Measurements from ENCODE around the gene MYO18A. TPM values are rescaled to one million over a fixed set of nuclear protein-coding genes. Genes with fewer than 3 reads are reported as not detected.

MYO18A gene
- total RNA-seq, 2 experiments from 2014 or later = 23.8 to 25.0 TPM

DNA sequence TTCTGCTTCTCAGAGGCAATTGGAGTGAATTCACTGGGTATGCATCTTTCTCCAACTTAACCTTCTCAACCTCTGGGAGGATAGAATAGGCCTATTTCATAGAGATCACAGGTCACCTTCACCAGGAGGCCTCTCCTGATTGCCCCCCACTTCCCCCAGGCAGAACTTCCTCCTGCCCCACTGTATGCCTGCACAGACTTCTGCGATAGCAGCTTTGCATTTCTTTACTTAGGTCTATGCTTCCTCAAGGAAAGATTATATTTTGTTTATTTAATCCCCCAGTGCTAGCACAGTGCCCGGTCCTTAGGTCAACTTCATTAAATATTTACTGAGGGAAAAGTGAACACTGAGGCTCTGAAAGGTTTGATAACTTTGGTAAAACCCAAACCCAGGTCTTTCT, 19.9 kb downstream of the MYO18A start:
- no peak for DNase-seq
- H3K36me3 Mint-ChIP-seq (ENCODE audit: low read depth) = no peaks in the 10 kb centered on the region
- no peak overlapping the region for H3K27ac Mint-ChIP-seq
- peaks cover 9% of the 10 kb centered on the region for H3K4me1 Mint-ChIP-seq (ENCODE audit: low read depth)
- intact Hi-C loops (cut with micrococcal nuclease) = no loop called here
- H3K9me3 Mint-ChIP-seq = no peaks in the 10 kb centered on the region
- no peaks in the 10 kb centered on the region for H3K27me3 Mint-ChIP-seq (ENCODE audit: low read depth)
- H3K4me3 Mint-ChIP-seq = no peak overlapping the region
- CTCF ChIA-PET = no interaction called here

DNA sequence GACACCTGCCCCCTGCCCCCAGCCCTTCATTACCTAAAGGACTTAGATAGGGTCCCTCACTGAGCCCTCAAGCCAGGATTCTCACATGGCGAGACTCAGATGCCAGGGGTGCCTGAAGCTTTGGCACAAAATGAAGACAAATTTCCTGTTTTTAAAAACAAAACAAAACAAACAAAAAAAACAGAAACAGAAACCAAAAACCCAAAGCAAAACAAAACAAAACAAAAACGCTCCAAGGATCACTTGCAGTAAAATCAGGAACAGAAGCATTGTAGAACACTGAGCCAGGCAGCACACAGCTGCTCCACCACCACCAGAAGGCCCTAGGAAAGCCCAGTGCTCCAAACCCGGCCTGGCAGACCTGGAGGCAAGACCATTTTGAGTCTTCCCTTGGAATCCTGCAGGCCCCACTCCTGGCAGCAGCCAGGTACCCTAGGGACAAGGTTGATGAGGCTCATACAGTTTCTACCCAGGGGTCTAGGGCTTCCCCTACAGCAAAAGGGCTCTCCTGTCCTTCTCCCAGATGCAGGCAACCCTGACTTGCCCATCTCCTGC, 20.8 kb downstream of the MYO18A start:
- H3K4me3 Mint-ChIP-seq = no peak overlapping the region
- no peaks in the 10 kb centered on the region for H3K27me3 Mint-ChIP-seq (ENCODE audit: low read depth)

DNA sequence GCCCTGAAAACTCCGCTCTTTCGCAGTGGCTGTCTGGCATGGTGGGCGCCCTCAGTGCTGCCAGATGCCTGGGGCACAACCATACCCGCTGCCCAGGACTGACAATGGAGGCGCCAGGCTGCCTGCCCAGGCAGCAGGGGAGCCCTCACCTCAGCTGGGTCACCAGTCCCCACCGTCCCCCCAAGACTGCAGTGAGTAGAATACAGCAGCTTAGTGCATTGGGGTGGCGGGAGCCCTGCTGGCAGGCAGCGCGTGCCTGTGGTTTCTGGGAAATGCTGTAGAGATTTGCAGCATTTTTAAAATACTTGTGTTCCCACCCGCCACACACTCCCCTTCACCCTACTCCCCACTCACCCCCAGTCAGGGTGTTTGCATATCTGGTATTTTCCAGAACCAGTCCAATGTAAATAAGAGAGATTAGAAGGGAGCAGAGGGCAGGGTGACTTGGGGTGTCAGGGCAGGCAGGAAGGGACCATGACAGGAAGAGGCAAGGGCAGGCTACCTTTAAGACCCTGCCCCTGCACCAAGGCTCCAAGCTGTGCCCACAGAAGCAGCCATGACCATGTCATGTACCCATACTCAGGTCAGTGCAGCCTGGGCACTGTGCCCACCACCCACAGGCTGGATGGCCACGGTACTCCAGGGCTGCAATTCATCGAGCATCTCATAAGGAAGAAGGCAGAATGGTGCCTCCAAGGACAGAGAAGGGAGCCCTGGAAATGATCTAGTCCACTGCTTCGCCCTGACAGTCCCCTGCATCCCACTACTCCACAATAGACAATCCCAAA, 21.5 kb downstream of the MYO18A start:
- Mint-ChIP-seq H3K4me1 (ENCODE audit: low read depth) (peaks cover 18% of the 10 kb centered on the region), H3K36me3 (ENCODE audit: low read depth) (no peaks in the 10 kb centered on the region), H3K27me3 (ENCODE audit: low read depth) (no peaks in the 10 kb centered on the region), H3K9me3 (no peaks in the 10 kb centered on the region), H3K27ac (no peak overlapping the region), H3K4me3 (no peak overlapping the region)
- CTCF ChIA-PET = no interaction called here
- intact Hi-C loops (cut with micrococcal nuclease) = no loop called here
- DNase-seq = no peak

More for the DNA sequence above, 20.8 kb downstream of the MYO18A start:
- H3K9me3 Mint-ChIP-seq = no peaks in the 10 kb centered on the region
- no peaks in the 10 kb centered on the region for H3K36me3 Mint-ChIP-seq (ENCODE audit: low read depth)
- no peak for DNase-seq
- intact Hi-C loops (cut with micrococcal nuclease) = no loop called here
- CTCF ChIA-PET = no interaction called here
- H3K27ac Mint-ChIP-seq = peak overlapping the region; percentile 17
- peaks cover 18% of the 10 kb centered on the region for H3K4me1 Mint-ChIP-seq (ENCODE audit: low read depth)

DNA sequence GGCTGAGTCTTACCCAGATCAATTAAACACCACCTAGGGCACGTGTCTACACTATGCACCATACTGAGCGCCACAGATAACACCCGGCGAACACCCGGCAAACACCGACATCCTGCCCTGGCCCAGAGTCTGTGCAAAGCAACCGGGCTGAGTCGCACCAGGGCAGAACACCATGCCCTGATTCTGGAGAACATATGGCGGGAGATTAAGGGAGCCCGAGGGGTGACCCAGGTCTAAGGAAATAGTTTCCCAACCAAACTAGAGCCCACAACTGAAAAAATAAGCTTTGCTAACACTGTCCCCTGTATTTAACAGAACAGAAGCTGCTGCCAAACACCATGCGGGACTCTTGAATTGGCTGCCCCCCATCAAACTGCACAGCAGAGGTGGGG, 22.1 kb downstream of the MYO18A start:
- Mint-ChIP-seq H3K36me3 (ENCODE audit: low read depth) (no peaks in the 10 kb centered on the region), H3K9me3 (no peaks in the 10 kb centered on the region), H3K4me3 (no peak overlapping the region), H3K4me1 (ENCODE audit: low read depth) (peaks cover 18% of the 10 kb centered on the region), H3K27ac (no peak overlapping the region), H3K27me3 (ENCODE audit: low read depth) (no peaks in the 10 kb centered on the region)
- DNase-seq = no peak
- CTCF ChIA-PET = no interaction called here
- intact Hi-C loops (cut with micrococcal nuclease) = no loop called here

DNA sequence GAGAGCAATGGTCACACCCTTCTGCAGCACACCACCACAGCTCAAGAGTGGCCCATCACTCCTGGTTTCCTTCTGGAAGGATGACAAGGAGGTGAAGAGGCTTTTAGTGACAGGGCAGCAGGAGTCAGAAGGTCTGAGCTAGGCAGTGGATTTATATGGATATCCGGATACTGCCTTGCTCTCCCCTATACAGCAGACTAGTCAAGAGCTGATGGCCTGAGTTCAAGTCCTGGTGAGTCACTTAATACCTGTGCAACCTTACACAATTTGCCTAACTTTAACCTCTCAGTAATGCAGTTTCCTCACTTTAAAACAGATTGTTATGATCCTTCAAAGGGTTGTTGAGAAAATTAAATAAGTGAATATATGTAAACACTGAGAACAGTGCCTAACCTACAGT, 22.9 kb downstream of the MYO18A start:
- no peaks in the 10 kb centered on the region for H3K9me3 Mint-ChIP-seq
- no peak overlapping the region for H3K4me3 Mint-ChIP-seq
- CTCF ChIA-PET = interaction anchor here (1.3 to 1.9 kb wide), 2 partner anchors 23 to 33 kb away, joined by 4 to 5 read pairs; partner anchors contain the start of gene MYO18A
- peaks cover 18% of the 10 kb centered on the region for H3K4me1 Mint-ChIP-seq (ENCODE audit: low read depth)
- no peaks in the 10 kb centered on the region for H3K27me3 Mint-ChIP-seq (ENCODE audit: low read depth)
- DNase-seq = no peak
- intact Hi-C loops (cut with micrococcal nuclease) = no loop called here
- H3K36me3 Mint-ChIP-seq (ENCODE audit: low read depth) = no peaks in the 10 kb centered on the region
- no peak overlapping the region for H3K27ac Mint-ChIP-seq

DNA sequence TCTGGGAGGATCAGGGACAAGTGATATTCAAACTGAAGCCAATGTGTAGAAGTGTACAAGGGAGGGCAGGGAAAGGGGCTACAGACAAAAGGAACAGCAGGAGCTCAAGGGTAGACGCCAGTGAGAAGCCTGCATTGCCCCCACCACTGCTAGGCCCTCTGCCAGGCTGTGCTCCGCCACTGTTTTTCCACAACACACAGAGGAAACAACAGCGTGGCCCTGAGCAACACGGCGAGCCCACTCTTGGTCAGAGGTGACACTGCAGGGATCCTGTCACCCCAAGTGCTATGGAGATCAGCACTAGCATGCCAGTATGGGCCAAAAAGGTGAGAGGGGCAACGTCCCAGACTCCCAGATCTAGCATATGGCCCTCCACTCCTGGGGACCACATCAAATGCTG, 23.4 kb downstream of the MYO18A start:
- CTCF ChIA-PET = interaction anchor here (1.3 to 1.9 kb wide), 2 partner anchors 23 to 33 kb away, joined by 4 to 5 read pairs; partner anchors contain the start of gene MYO18A
- DNase-seq = no peak
- no peaks in the 10 kb centered on the region for H3K9me3 Mint-ChIP-seq
- H3K4me3 Mint-ChIP-seq = no peak overlapping the region
- intact Hi-C loops (cut with micrococcal nuclease) = no loop called here
- H3K36me3 Mint-ChIP-seq (ENCODE audit: low read depth) = no peaks in the 10 kb centered on the region
- no peak overlapping the region for H3K27ac Mint-ChIP-seq
- peaks cover 18% of the 10 kb centered on the region for H3K4me1 Mint-ChIP-seq (ENCODE audit: low read depth)
- no peaks in the 10 kb centered on the region for H3K27me3 Mint-ChIP-seq (ENCODE audit: low read depth)

DNA sequence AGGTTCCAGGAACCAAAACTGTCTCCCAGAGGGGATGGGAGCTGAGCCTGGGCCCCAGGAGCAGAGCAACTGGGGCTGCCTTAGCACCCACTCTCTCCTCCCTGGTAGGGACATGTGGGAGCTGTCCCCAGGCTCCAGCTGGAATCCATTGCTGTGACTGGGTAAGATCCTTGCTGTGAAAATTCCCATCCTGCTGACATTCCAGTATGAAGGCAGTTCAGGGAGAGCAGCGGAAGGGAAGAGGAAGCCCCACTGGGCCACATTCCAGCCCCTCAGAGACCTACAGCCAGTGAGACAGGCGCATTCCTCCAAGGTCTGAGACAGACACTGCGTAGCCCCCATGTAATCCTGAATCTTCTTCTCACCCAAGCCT, 24.2 kb downstream of the MYO18A start:
- no peak overlapping the region for H3K27ac Mint-ChIP-seq
- no peaks in the 10 kb centered on the region for H3K36me3 Mint-ChIP-seq (ENCODE audit: low read depth)
- no peak for DNase-seq
- no peak overlapping the region for H3K4me3 Mint-ChIP-seq
- CTCF ChIA-PET = interaction anchor here (0.8 to 1.9 kb wide), 6 partner anchors 8 to 136 kb away, joined by 3 to 7 read pairs (median 4); partner anchors contain the start of gene MYO18A
- H3K9me3 Mint-ChIP-seq = no peaks in the 10 kb centered on the region
- intact Hi-C loops (cut with micrococcal nuclease) = no loop called here
- H3K27me3 Mint-ChIP-seq (ENCODE audit: low read depth) = no peaks in the 10 kb centered on the region
- peaks cover 18% of the 10 kb centered on the region for H3K4me1 Mint-ChIP-seq (ENCODE audit: low read depth)

- CTCF ChIA-PET = interaction anchor here (0.8 to 1.5 kb wide), 8 partner anchors 8 to 137 kb away, joined by 3 to 7 read pairs (median 3); partner anchors contain the start of gene MYO18A
- Mint-ChIP-seq H3K27me3 (ENCODE audit: low read depth) (no peaks in the 10 kb centered on the region), H3K4me1 (ENCODE audit: low read depth) (peaks cover 18% of the 10 kb centered on the region), H3K4me3 (no peak overlapping the region), H3K27ac (peak overlapping the region; percentile 43), H3K9me3 (no peaks in the 10 kb centered on the region), H3K36me3 (ENCODE audit: low read depth) (no peaks in the 10 kb centered on the region)
- peak; percentile 81 for DNase-seq
- intact Hi-C loops (cut with micrococcal nuclease) = no loop called here
These were observed 24.8 kb downstream of the MYO18A start for GRCh38 chr17:29155227-29155965.

DNA sequence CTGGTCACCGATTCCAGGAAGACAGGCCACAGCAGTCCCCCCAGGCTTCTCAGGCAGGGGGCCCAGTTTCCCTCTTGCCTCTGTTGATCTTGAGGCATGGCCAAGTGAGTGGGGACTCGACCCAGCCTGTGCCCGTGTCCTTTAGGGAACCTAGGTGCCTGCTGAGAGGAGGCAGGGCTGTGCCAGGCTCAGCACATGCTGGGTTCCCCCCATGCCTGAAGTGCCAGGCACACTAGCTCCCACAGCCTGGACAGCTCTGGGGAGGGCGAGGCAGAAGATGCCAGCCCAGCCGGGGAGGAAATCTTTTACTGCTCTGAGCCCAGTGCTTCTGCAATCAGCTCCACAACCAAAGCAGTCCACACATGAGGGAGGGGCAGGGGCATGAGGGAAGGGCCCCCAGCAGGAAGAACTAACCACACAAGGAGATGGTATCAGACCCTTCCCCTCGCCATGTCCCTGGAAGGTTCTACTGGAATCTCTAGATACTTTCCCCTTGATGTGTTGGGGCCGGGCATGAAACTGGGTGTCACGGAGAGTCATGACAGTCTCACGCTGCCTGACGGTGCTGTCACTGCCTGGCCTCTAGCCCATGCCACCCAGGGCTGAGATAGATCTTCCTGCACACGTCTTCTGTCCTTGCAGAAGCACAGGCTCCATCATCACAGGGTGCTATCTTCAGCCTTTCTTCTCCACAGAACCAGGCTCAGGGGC, 25.5 kb downstream of the MYO18A start:
- intact Hi-C loops (cut with micrococcal nuclease) = no loop called here
- CTCF ChIA-PET = interaction anchor here (0.9 to 1.5 kb wide), 6 partner anchors 9 to 65 kb away, joined by 3 to 7 read pairs (median 4); partner anchors contain the start of gene MYO18A
- H3K4me1 Mint-ChIP-seq (ENCODE audit: low read depth) = peaks cover 21% of the 10 kb centered on the region
- H3K36me3 Mint-ChIP-seq (ENCODE audit: low read depth) = no peaks in the 10 kb centered on the region
- DNase-seq = peak; percentile 45
- H3K9me3 Mint-ChIP-seq = no peaks in the 10 kb centered on the region
- H3K27ac Mint-ChIP-seq = peak overlapping the region; percentile 43
- H3K4me3 Mint-ChIP-seq = no peak overlapping the region
- H3K27me3 Mint-ChIP-seq (ENCODE audit: low read depth) = no peaks in the 10 kb centered on the region

DNA sequence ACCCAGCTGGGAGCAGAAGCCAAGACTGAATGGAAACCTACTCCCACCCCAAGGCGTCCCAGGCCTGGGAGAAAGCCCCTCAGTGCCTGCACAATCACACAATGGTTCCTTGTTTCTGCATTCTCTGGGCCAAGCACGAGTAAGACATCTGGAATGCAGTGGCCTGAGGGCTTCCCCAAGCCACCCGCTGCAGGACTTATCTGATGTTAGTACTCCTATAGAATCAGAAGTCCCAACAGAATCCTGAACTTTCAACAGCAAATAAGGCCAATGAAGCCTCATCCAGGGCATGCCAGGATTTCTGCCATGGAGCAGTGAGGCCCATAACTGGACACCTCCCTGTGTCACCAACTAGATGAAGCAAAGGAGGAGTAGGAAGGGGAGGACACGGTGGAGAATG, 28.6 kb downstream of the MYO18A start:
- H3K36me3 Mint-ChIP-seq (ENCODE audit: low read depth) = no peaks in the 10 kb centered on the region
- H3K27ac Mint-ChIP-seq = no peak overlapping the region
- no peak overlapping the region for H3K4me3 Mint-ChIP-seq
- intact Hi-C loops (cut with micrococcal nuclease) = no loop called here
- H3K4me1 Mint-ChIP-seq (ENCODE audit: low read depth) = peaks cover 45% of the 10 kb centered on the region
- CTCF ChIA-PET = interaction anchor here (8.5 kb wide), 1 partner anchor 67 kb away, joined by 154 read pairs; no protein-coding TSS in a partner anchor
- H3K9me3 Mint-ChIP-seq = no peaks in the 10 kb centered on the region
- no peak for DNase-seq
- no peaks in the 10 kb centered on the region for H3K27me3 Mint-ChIP-seq (ENCODE audit: low read depth)

- CTCF ChIA-PET = interaction anchor here (0.6 to 10.6 kb wide), 16 partner anchors 11 to 198 kb away, joined by 3 to 261 read pairs (median 6); partner anchors contain the start of gene MYO18A
- intact Hi-C loops (cut with micrococcal nuclease) = no loop called here
- H3K4me1 Mint-ChIP-seq (ENCODE audit: low read depth) = peaks cover 46% of the 10 kb centered on the region
- H3K4me3 Mint-ChIP-seq = no peak overlapping the region
- no peak overlapping the region for H3K27ac Mint-ChIP-seq
- no peaks in the 10 kb centered on the region for H3K36me3 Mint-ChIP-seq (ENCODE audit: low read depth)
- no peaks in the 10 kb centered on the region for H3K27me3 Mint-ChIP-seq (ENCODE audit: low read depth)
- no peak for DNase-seq
- H3K9me3 Mint-ChIP-seq = no peaks in the 10 kb centered on the region
These were observed 30.0 kb downstream of the MYO18A start for GRCh38 chr17:29150161-29150560.

All from activated naive CD4-positive, alpha-beta T cell treated with anti-CD3 and anti-CD28 coated beads for 36 hours (primary cell).